Measurements from ENCODE around the gene TRAIP. TPM values are rescaled to one million over a fixed set of nuclear protein-coding genes. Genes with fewer than 3 reads are reported as not detected.

TRAIP gene
- total RNA-seq, 1 donor from 2014 or later, result 3.2 TPM

- no peak for FAIRE-seq
- H3K9ac ChIP-seq (ENCODE audit: low read length), result peak within 1 kb of the TSS; percentile 85
- H3K36me3 Mint-ChIP-seq (ENCODE audit: low read depth, unreplicated experiment), result no peaks in the 10 kb centered on the region
These were observed 53.5 kb downstream of the TRAIP start, which contains the start of gene INKA1 for GRCh38 chr3:49802719-49803464. INKA1 (plus strand) TSS chr3:49803261; CDS start chr3:49803393, 132 bp downstream.

GRCh38 chr3:49801160-49801559 lies 55.2 kb downstream of the TRAIP start:
- Mint-ChIP-seq H3K36me3 (ENCODE audit: low read depth, unreplicated experiment) (peaks cover 2% of the 10 kb centered on the region), H3K27me3 (ENCODE audit: low read depth, unreplicated experiment) (peaks cover 22% of the 10 kb centered on the region), H3K4me3 (ENCODE audit: unreplicated experiment) (peak overlapping the region; percentile 50), H3K27ac (ENCODE audit: unreplicated experiment) (no peak overlapping the region), H3K9me3 (ENCODE audit: unreplicated experiment) (peaks cover 3% of the 10 kb centered on the region), H3K4me1 (ENCODE audit: low read depth, unreplicated experiment) (peaks cover 7% of the 10 kb centered on the region)
- Histone ChIP-seq H3K27ac (ENCODE audit: low read depth, low read length) (no peak overlapping the region), H3K79me2 (ENCODE audit: insufficient read depth, low read length) (no peaks in the 10 kb centered on the region), H3K27me3 (ENCODE audit: insufficient read depth, low read length) (no peaks in the 10 kb centered on the region), H3K4me1 (ENCODE audit: insufficient read depth, low read length) (peaks cover 22% of the 10 kb centered on the region), H2AFZ (ENCODE audit: low read depth, low read length) (no peak overlapping the region), H3K4me2 (ENCODE audit: low read length) (no peak overlapping the region), H3K9me3 (ENCODE audit: insufficient read depth, low read depth, low read length) (no peaks in the 10 kb centered on the region), H3K4me3 (ENCODE audit: insufficient read depth, low read depth, low read length) (no peak overlapping the region), H3K36me3 (ENCODE audit: insufficient read depth, low read length) (no peaks in the 10 kb centered on the region), H3K9ac (ENCODE audit: low read length) (no peak overlapping the region), H4K20me1 (ENCODE audit: insufficient read depth, low read length) (peaks cover 3% of the 10 kb centered on the region)
- no peak for DNase-seq (ENCODE audit: low read depth)
- TF ChIP-seq EZH2 (IDR thresholded peaks at IDR 0.05; ENCODE audit: insufficient read depth, low read length) (no peak), CTCF (IDR thresholded peaks at IDR 0.05; ENCODE audit: insufficient read depth, low read depth, low read length) (no peak)
- FAIRE-seq, result no peak

More at GRCh38 chr3:49802719-49803464, 53.5 kb downstream of the TRAIP start, which contains the start of gene INKA1:
- Histone ChIP-seq H3K4me3 (ENCODE audit: insufficient read depth, low read depth, low read length) (peak within 1 kb of the TSS; percentile 94), H3K36me3 (ENCODE audit: insufficient read depth, low read length) (no peaks in the 10 kb centered on the region), H3K79me2 (ENCODE audit: insufficient read depth, low read length) (no peaks in the 10 kb centered on the region), H4K20me1 (ENCODE audit: insufficient read depth, low read length) (peaks cover 3% of the 10 kb centered on the region), H3K4me1 (ENCODE audit: insufficient read depth, low read length) (peaks cover 25% of the 10 kb centered on the region), H3K9me3 (ENCODE audit: insufficient read depth, low read depth, low read length) (no peaks in the 10 kb centered on the region), H3K4me2 (ENCODE audit: low read length) (peak within 1 kb of the TSS; percentile 100), H3K27me3 (ENCODE audit: insufficient read depth, low read length) (no peaks in the 10 kb centered on the region), H2AFZ (ENCODE audit: low read depth, low read length) (peak within 1 kb of the TSS; percentile 100), H3K27ac (ENCODE audit: low read depth, low read length) (peak within 1 kb of the TSS; percentile 41)
- peaks cover 22% of the 10 kb centered on the region for H3K4me1 Mint-ChIP-seq (ENCODE audit: low read depth, unreplicated experiment)
- peaks cover 18% of the 10 kb centered on the region for H3K27me3 Mint-ChIP-seq (ENCODE audit: low read depth, unreplicated experiment)
- TF ChIP-seq CTCF (IDR thresholded peaks at IDR 0.05; ENCODE audit: insufficient read depth, low read depth, low read length) (peak; percentile 61), EZH2 (IDR thresholded peaks at IDR 0.05; ENCODE audit: insufficient read depth, low read length) (peak; percentile 25)
- DNase-seq (ENCODE audit: low read depth), result peak; percentile 47
- H3K4me3 Mint-ChIP-seq (ENCODE audit: unreplicated experiment), result peak within 1 kb of the TSS; percentile 89
- peak within 1 kb of the TSS; percentile 81 for H3K27ac Mint-ChIP-seq (ENCODE audit: unreplicated experiment)
- peaks cover 3% of the 10 kb centered on the region for H3K9me3 Mint-ChIP-seq (ENCODE audit: unreplicated experiment)

- Histone ChIP-seq H3K27ac (ENCODE audit: low read depth, low read length) (no peak within 1 kb of the TSS), H3K9ac (ENCODE audit: low read length) (no peak within 1 kb of the TSS), H3K79me2 (ENCODE audit: insufficient read depth, low read length) (no peaks in the 10 kb centered on the region), H3K4me3 (ENCODE audit: insufficient read depth, low read depth, low read length) (no peak within 1 kb of the TSS), H3K27me3 (ENCODE audit: insufficient read depth, low read length) (no peaks in the 10 kb centered on the region), H3K9me3 (ENCODE audit: insufficient read depth, low read depth, low read length) (no peaks in the 10 kb centered on the region), H3K4me1 (ENCODE audit: insufficient read depth, low read length) (peaks cover 12% of the 10 kb centered on the region), H3K4me2 (ENCODE audit: low read length) (no peak within 1 kb of the TSS), H2AFZ (ENCODE audit: low read depth, low read length) (no peak within 1 kb of the TSS), H3K36me3 (ENCODE audit: insufficient read depth, low read length) (no peaks in the 10 kb centered on the region), H4K20me1 (ENCODE audit: insufficient read depth, low read length) (no peaks in the 10 kb centered on the region)
- Mint-ChIP-seq H3K27me3 (ENCODE audit: low read depth, unreplicated experiment) (peaks cover 22% of the 10 kb centered on the region), H3K4me3 (ENCODE audit: unreplicated experiment) (peak within 1 kb of the TSS; percentile 41), H3K27ac (ENCODE audit: unreplicated experiment) (peak within 1 kb of the TSS; percentile 47), H3K9me3 (ENCODE audit: unreplicated experiment) (peaks cover 3% of the 10 kb centered on the region), H3K36me3 (ENCODE audit: low read depth, unreplicated experiment) (peaks cover 2% of the 10 kb centered on the region), H3K4me1 (ENCODE audit: low read depth, unreplicated experiment) (no peaks in the 10 kb centered on the region)
- TF ChIP-seq CTCF (IDR thresholded peaks at IDR 0.05; ENCODE audit: insufficient read depth, low read depth, low read length) (no peak), EZH2 (IDR thresholded peaks at IDR 0.05; ENCODE audit: insufficient read depth, low read length) (no peak)
- FAIRE-seq (peak; percentile 86), DNase-seq (ENCODE audit: low read depth) (peak; percentile 23)
These were observed 56.6 kb downstream of the TRAIP start, which contains the start of gene CDHR4 for GRCh38 chr3:49799761-49800160. CDHR4 (minus strand) TSS chr3:49799873; CDS start chr3:49799812, 61 bp downstream.

Data from astrocyte (in vitro differentiated cells and primary cell).